ENCODE measurements around the gene TUBA1A. TPM values are rescaled to one million over a fixed set of nuclear protein-coding genes. Genes with fewer than 3 reads are reported as not detected.
"Not testable (repeated sequence)": the region's sequence is repeated elsewhere in the genome, so short reads cannot be mapped to it uniquely, and the experiment has no call there.

The TUBA1A gene
- total RNA-seq, 1 donor from 2014 or later: 47.2 TPM

DNA sequence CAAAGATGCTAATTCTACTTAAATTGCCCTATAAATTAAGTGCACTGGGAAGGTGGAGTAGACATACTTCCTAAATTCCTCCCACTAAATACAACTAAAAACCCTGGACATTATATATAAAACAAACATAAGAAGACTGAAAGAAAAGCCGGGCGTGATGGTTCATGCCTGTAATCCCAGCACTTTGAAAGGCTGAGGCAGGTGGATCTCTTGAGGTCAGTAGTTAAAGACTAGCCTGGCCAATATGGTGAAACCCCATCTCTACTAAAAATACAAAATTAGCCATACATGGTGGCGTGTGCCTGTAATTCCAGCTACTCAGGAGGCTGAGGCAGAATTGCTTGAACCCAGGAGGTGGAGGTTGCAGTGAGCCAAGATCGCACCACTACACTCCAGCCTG is 27.0 kb downstream of the TUBA1A start:
- H3K27ac Mint-ChIP-seq; DNase-seq (ENCODE audit: low spot score); H3K9me3 Mint-ChIP-seq; H3K4me1 Mint-ChIP-seq (ENCODE audit: low read depth); H3K36me3 Mint-ChIP-seq (ENCODE audit: low read depth); H3K4me3 Mint-ChIP-seq; intact Hi-C loops (cut with micrococcal nuclease); H3K27me3 Mint-ChIP-seq (ENCODE audit: insufficient read depth): not testable (repeated sequence)

DNA sequence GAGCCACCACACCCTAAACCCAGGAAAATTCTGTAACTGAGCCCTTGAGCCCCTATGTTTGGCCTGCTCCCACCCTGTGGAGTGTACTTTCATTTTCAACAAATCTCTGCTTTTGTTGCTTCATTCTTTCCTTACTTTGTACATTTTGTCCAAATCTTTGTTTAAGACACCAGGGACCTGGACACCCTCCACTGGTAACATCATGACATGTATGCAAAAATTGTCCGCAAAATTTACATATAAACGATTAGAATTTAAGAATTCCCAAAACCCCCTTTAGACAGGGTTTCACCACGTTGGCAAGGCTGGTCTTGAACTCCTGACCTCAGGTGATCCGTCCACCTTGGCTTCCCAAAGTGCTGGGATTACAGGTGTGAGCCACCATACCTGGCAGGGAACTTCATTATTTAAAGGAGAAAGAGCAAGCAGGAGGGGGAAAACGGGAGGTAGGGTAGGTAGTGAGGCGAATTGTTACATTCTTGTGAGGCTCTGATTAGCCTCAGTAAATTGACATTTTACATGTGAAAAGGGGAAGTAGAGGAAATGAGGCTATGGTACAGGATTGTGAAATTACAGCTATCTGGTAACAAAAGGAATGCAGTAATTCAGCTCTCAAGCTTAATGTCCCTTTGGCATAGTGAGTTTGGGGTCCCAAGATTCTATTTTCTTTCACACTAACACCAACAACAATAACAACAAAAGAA is 27.6 kb downstream of the TUBA1A start:
- Mint-ChIP-seq H3K4me3 (no peak overlapping the region), H3K4me1 (ENCODE audit: low read depth) (no peaks in the 10 kb centered on the region), H3K27me3 (ENCODE audit: insufficient read depth) (no peaks in the 10 kb centered on the region), H3K9me3 (no peaks in the 10 kb centered on the region), H3K36me3 (ENCODE audit: low read depth) (no peaks in the 10 kb centered on the region), H3K27ac (no peak overlapping the region)
- DNase-seq (ENCODE audit: low spot score): no peak
- intact Hi-C loops (cut with micrococcal nuclease): no loop called here

DNA sequence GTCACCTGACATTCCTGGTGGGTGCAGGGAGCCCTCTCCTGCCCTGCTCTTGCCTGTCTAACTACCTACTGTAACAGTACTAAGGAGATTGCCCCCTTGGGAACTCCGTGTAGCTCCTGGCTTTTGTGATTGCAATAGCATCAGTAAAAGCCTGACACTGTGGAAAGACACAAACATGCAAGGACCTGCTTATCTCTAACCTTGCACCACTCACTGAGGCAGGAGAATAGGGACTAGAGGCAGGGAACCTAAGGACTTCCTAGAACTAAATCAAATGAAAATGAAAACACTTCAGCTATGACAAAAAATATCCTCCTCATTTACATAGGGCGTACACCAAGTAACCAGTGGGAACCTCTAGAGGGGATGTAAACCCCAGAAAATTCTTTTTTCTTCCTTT is 28.5 kb downstream of the TUBA1A start:
- no peaks in the 10 kb centered on the region for H3K9me3 Mint-ChIP-seq
- H3K4me1 Mint-ChIP-seq (ENCODE audit: low read depth): no peaks in the 10 kb centered on the region
- no peak overlapping the region for H3K4me3 Mint-ChIP-seq
- no peak for DNase-seq (ENCODE audit: low spot score)
- intact Hi-C loops (cut with micrococcal nuclease): no loop called here
- no peaks in the 10 kb centered on the region for H3K36me3 Mint-ChIP-seq (ENCODE audit: low read depth)
- no peaks in the 10 kb centered on the region for H3K27me3 Mint-ChIP-seq (ENCODE audit: insufficient read depth)
- H3K27ac Mint-ChIP-seq: no peak overlapping the region

DNA sequence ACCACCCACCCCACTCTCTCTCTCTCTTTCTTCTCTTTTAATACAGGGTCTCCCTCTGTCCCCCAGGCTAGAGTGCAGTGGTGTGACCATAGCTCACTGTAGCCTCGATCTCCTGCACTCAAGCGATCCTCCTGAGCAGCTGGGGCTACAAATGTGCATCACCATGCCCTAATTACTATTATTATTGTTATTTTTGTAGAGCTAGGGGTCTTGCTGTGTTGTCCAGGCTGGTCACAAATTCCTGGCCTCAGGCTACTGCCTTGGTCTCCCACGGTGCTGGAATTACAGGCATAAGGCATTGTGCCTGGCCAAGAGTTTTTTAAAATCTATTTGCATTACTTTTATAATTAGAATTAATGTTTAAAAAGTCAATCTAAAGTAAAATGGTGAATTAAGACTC is 34.7 kb downstream of the TUBA1A start:
- no peak for DNase-seq (ENCODE audit: low spot score)
- Mint-ChIP-seq H3K4me3 (no peak overlapping the region), H3K36me3 (ENCODE audit: low read depth) (no peaks in the 10 kb centered on the region), H3K9me3 (no peaks in the 10 kb centered on the region), H3K4me1 (ENCODE audit: low read depth) (peaks cover 5% of the 10 kb centered on the region), H3K27me3 (ENCODE audit: insufficient read depth) (peaks cover 1% of the 10 kb centered on the region), H3K27ac (no peak overlapping the region)
- intact Hi-C loops (cut with micrococcal nuclease): no loop called here

DNA sequence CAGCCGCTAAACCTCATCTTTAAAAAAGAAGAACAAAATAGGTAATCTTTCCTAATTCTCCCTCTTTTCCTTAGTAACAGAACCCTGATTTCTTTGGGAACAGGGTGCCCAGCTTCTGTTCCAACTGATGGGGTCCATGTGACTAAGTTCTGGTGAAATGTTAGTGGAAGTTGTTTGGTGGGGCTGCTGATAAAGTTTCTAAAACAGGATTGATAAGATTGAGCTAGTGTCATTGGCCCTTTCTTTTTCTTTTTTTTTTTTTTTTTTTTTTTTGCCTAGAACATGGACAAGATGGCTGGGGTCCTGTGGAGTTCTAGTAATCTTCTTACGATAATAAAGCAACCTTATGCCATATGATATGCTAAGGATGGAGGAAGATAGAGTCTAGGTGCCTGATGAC is 41.5 kb downstream of the TUBA1A start:
- Mint-ChIP-seq H3K9me3 (no peaks in the 10 kb centered on the region), H3K27ac (no peak overlapping the region), H3K27me3 (ENCODE audit: insufficient read depth) (no peaks in the 10 kb centered on the region), H3K4me3 (no peak overlapping the region), H3K4me1 (ENCODE audit: low read depth) (peaks cover 11% of the 10 kb centered on the region), H3K36me3 (ENCODE audit: low read depth) (no peaks in the 10 kb centered on the region)
- no peak for DNase-seq (ENCODE audit: low spot score)
- intact Hi-C loops (cut with micrococcal nuclease): no loop called here

DNA sequence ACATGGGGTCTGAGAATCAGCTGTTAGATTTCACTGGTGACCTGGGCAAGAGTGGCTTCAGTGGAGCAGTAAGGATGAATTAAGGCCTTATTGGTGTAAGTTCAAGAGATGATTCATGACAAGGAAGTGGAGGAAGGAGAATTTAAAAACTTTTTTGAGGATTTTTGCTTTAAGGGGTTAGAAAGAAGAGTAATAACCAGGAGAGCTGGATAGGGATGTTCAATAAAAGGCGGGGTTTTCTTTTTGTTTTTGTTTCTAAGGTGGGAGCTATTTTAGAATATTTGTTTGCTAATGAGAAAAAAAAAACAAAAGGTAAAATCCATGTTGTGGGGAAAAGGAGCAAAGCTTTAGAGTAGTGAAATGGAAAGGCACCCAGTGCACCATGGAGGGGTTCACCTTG is 42.5 kb downstream of the TUBA1A start:
- no peaks in the 10 kb centered on the region for H3K36me3 Mint-ChIP-seq (ENCODE audit: low read depth)
- H3K27ac Mint-ChIP-seq: no peak overlapping the region
- DNase-seq (ENCODE audit: low spot score): no peak
- H3K4me3 Mint-ChIP-seq: no peak overlapping the region
- intact Hi-C loops (cut with micrococcal nuclease): no loop called here
- H3K4me1 Mint-ChIP-seq (ENCODE audit: low read depth): peaks cover 11% of the 10 kb centered on the region
- no peaks in the 10 kb centered on the region for H3K27me3 Mint-ChIP-seq (ENCODE audit: insufficient read depth)
- H3K9me3 Mint-ChIP-seq: no peaks in the 10 kb centered on the region

DNA sequence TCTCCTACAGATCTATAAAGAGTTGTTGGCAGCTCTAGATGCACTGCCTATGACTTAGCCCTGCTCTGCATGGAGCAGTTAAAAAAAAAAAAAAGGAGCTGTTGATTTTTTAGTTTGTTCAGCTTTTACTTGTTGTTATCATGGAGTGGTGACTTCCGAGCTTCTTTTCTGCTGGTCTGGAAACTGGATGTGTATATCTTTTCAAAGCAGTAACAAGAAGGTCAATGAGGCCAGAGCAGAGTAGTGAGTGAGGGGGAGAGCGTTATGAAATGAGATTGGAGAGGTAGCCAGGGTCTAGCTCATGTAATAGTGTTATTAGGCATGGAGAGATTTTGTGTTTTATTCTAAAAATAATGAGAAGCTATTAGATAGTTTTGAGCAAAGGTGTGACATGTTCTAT is 44.5 kb downstream of the TUBA1A start:
- no peaks in the 10 kb centered on the region for H3K9me3 Mint-ChIP-seq
- H3K36me3 Mint-ChIP-seq (ENCODE audit: low read depth): peaks cover 2% of the 10 kb centered on the region
- DNase-seq (ENCODE audit: low spot score): no peak
- no peaks in the 10 kb centered on the region for H3K27me3 Mint-ChIP-seq (ENCODE audit: insufficient read depth)
- H3K4me1 Mint-ChIP-seq (ENCODE audit: low read depth): peaks cover 10% of the 10 kb centered on the region
- intact Hi-C loops (cut with micrococcal nuclease): no loop called here
- H3K4me3 Mint-ChIP-seq: no peak overlapping the region
- H3K27ac Mint-ChIP-seq: no peak overlapping the region

DNA sequence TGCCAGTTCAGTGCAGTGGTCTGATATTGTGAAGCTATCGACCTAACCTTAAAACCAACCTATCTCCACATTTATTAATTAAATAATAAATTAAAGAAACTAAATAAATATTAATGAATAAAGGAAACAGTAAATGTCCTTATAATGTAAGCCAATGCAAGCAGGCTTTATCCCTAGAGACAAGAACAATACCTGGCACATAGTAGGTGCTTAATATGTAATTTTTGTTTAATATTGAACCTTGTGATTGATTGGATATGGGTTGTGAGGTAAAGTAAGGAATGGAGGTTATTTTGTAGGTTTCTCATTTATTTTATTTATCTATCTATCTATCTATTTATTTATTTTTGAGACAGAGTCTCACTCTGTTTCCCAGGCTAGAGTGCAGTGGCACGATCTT is 49.9 kb downstream of the TUBA1A start:
- Mint-ChIP-seq H3K36me3 (ENCODE audit: low read depth) (peaks cover 2% of the 10 kb centered on the region), H3K27me3 (ENCODE audit: insufficient read depth) (no peaks in the 10 kb centered on the region), H3K4me3 (no peak overlapping the region), H3K9me3 (no peaks in the 10 kb centered on the region), H3K27ac (no peak overlapping the region), H3K4me1 (ENCODE audit: low read depth) (peaks cover 17% of the 10 kb centered on the region)
- intact Hi-C loops (cut with micrococcal nuclease): no loop called here
- no peak for DNase-seq (ENCODE audit: low spot score)

DNA sequence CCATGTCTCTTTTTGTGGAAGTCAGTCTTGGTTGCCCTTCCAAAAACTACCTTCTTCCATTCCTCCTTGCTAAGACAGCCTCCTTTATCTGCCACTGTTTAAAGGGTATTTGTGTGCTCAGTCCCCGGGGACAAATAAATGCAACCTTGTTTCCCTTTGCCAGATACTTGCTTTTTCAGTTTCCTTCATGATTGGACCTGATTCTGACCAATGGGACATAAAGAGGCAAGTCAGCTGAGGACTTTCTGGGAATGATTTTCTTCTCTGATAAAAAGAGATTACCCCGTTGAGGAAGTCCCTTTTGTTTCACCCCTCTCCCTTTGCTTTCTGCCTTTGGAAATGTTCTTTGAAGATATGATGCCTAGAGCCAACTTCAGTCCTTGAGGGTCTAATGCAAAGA is 50.3 kb downstream of the TUBA1A start:
- Mint-ChIP-seq H3K27ac (no peak overlapping the region), H3K36me3 (ENCODE audit: low read depth) (peaks cover 4% of the 10 kb centered on the region), H3K27me3 (ENCODE audit: insufficient read depth) (no peaks in the 10 kb centered on the region), H3K9me3 (no peaks in the 10 kb centered on the region), H3K4me3 (no peak overlapping the region), H3K4me1 (ENCODE audit: low read depth) (peaks cover 21% of the 10 kb centered on the region)
- DNase-seq (ENCODE audit: low spot score): no peak
- intact Hi-C loops (cut with micrococcal nuclease): no loop called here

DNA sequence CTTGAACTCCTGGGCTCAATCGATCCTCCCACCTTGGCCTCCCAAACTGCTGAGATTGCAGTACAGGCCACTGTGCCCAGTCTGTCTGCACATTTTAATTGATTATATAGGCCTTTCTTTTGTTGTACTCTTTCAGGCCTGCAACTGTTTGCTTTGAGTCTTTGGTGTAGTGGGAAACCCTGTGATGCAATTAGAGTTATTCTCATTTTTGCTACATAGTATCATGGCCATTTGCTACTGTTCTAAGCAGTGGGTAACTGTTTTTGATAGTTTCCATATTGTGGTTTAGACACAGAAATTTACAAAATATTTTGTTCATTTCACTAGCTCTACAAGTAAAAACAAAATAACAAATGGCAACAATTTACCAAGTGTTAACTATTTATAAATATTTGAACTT is 51.4 kb downstream of the TUBA1A start:
- Mint-ChIP-seq H3K27me3 (ENCODE audit: insufficient read depth) (no peaks in the 10 kb centered on the region), H3K4me3 (no peak overlapping the region), H3K27ac (no peak overlapping the region), H3K4me1 (ENCODE audit: low read depth) (peaks cover 32% of the 10 kb centered on the region), H3K9me3 (no peaks in the 10 kb centered on the region), H3K36me3 (ENCODE audit: low read depth) (peaks cover 4% of the 10 kb centered on the region)
- intact Hi-C loops (cut with micrococcal nuclease): no loop called here
- DNase-seq (ENCODE audit: low spot score): no peak

DNA sequence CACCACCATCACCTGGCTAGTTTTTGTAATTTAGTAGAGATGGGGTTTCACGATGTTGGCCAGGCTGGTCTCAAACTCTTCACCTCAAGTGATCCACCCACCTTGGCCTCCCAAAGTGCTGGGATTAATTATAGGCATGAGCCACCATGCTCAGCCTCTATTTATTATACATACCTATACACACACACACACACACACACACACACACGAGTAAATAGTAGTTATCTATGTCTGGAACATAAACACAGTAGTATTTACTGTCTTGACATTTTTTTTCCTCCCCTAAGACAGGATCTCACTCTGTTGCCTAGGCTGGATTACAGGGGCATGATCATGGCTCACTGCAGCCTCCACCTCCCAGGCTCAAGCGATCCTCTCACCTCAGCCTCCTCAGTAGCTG is 51.9 kb downstream of the TUBA1A start:
- intact Hi-C loops (cut with micrococcal nuclease); H3K4me3 Mint-ChIP-seq; H3K9me3 Mint-ChIP-seq; H3K27me3 Mint-ChIP-seq (ENCODE audit: insufficient read depth); H3K27ac Mint-ChIP-seq; DNase-seq (ENCODE audit: low spot score); H3K36me3 Mint-ChIP-seq (ENCODE audit: low read depth): not testable (repeated sequence)
- H3K4me1 Mint-ChIP-seq (ENCODE audit: low read depth): peaks cover 37% of the 10 kb centered on the region

Other genes with a start within 250 kb of the TUBA1A start
- gene ARF3, start 231.6 kb downstream of the TUBA1A start, total RNA-seq: 116 and 117 TPM in 2 replicates
- gene WNT10B, start 217.3 kb downstream of the TUBA1A start, total RNA-seq: 0.13 and 0.37 TPM in 2 replicates
- gene WNT1, start 210.8 kb downstream of the TUBA1A start, total RNA-seq: 0.21 and 0.24 TPM in 2 replicates
- gene DDN, start 189.7 kb downstream of the TUBA1A start, total RNA-seq: 0.78 and 1.1 TPM in 2 replicates
- 85.0 and 85.1 TPM in 2 replicates for gene PRKAG1, start 170.3 kb downstream of the TUBA1A start, total RNA-seq
- gene KMT2D, start 128.3 kb downstream of the TUBA1A start, total RNA-seq: 107 and 109 TPM in 2 replicates
- gene RHEBL1, start 119.1 kb downstream of the TUBA1A start, total RNA-seq: 8.6 and 10.7 TPM in 2 replicates
- 0.10 TPM in 1 of 2 replicates, not detected in the other for gene DHH, start 94.3 kb downstream of the TUBA1A start, total RNA-seq
- gene LMBR1L, start 78.2 kb downstream of the TUBA1A start, total RNA-seq: 50.4 and 52.5 TPM in 2 replicates
- gene TUBA1B, start 57.7 kb downstream of the TUBA1A start, total RNA-seq: 1,521 TPM in 2 replicates
- gene TUBA1C, start 76.0 kb upstream of the TUBA1A start, total RNA-seq: 261 and 270 TPM in 2 replicates
- 0.20 TPM in 1 of 2 replicates, not detected in the other for gene PRPH, start 106.1 kb upstream of the TUBA1A start, total RNA-seq
- 46.0 TPM in 2 replicates for gene TROAP, start 134.2 kb upstream of the TUBA1A start, total RNA-seq
- not detected in 2 replicates for gene C1QL4, start 148.1 kb upstream of the TUBA1A start, total RNA-seq
- 0.16 TPM in 1 of 2 replicates, not detected in the other for gene DNAJC22, start 157.8 kb upstream of the TUBA1A start, total RNA-seq
- gene SPATS2, start 178.4 kb upstream of the TUBA1A start, total RNA-seq: 11.6 and 12.0 TPM in 2 replicates

Data from activated T-helper 1 cell treated with anti-CD3 and anti-CD28 coated beads, Interleukin-12 subunit alpha, Interleukin-12 subunit beta, Interleukin-2, Interleukin-4 antibody, amounts not matched to agents 30 ng/mL and 10 ng/mL and 1 ng/mL, durations not matched to agents 14 hours and 24 hours and 36 hours (primary cell).